ENCODE results near the gene SGSM2.

DNA sequence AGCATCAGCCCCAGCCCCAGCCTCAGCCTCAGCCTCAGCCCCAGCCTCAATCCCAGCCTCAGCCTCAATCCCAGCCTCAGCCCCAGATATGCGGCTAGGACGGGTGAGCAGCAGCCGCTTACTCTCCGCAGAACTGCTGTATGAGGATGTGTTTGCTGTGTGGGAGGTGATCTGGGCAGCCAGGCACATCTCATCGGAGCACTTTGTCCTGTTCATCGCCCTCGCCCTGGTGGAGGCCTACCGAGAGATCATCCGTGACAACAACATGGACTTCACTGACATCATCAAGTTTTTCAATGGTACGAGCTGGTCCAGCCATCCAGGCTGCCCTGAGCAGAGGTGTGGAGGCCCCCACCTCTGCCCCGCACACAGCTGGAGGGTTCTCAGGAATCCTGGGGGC is 41.6 kb downstream of the SGSM2 start:
- TF ChIP-seq, protein P1, sequence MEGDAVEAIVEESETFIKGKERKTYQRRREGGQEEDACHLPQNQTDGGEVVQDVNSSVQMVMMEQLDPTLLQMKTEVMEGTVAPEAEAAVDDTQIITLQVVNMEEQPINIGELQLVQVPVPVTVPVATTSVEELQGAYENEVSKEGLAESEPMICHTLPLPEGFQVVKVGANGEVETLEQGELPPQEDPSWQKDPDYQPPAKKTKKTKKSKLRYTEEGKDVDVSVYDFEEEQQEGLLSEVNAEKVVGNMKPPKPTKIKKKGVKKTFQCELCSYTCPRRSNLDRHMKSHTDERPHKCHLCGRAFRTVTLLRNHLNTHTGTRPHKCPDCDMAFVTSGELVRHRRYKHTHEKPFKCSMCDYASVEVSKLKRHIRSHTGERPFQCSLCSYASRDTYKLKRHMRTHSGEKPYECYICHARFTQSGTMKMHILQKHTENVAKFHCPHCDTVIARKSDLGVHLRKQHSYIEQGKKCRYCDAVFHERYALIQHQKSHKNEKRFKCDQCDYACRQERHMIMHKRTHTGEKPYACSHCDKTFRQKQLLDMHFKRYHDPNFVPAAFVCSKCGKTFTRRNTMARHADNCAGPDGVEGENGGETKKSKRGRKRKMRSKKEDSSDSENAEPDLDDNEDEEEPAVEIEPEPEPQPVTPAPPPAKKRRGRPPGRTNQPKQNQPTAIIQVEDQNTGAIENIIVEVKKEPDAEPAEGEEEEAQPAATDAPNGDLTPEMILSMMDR (conservative IDR thresholded peaks at IDR 0.05; ENCODE audit: low read depth, low read length): no peak
- TF ChIP-seq EZH2 (IDR thresholded peaks at IDR 0.05; ENCODE audit: low read length, unreplicated experiment): no peak
